ENCODE data around the gene OR9K2.
A peak's percentile ranks its signal among the peaks of the same experiment; 100 is the strongest.
"Not testable (repeated sequence)": the region's sequence is repeated elsewhere in the genome, so short reads cannot be mapped to it uniquely, and the experiment has no call there.

OR9K2 gene

GRCh38 chr12:55126106-55126505 is at the start of gene OR9K2:
Gene OR9K2 (plus strand): TSS chr12:55126406. CDS start chr12:55129835, 3,429 bp downstream.
- no peak for DNase-seq

GRCh38 chr12:55092579-55092978 is 33.6 kb upstream of the OR9K2 start:
- no peak for DNase-seq

GRCh38 chr12:55112378-55112875 is 13.8 kb upstream of the OR9K2 start:
- no peak for DNase-seq

GRCh38 chr12:55116152-55116551 is 10.1 kb upstream of the OR9K2 start:
- no peak for DNase-seq

- DNase-seq = no peak
Measured at GRCh38 chr12:55132816-55133215, 6.6 kb downstream of the OR9K2 start.

GRCh38 chr12:55142669-55143565 is 16.7 kb downstream of the OR9K2 start:
- peak; percentile 3 for DNase-seq

- no peak for DNase-seq
Measured at GRCh38 chr12:55143566-55143870, 17.3 kb downstream of the OR9K2 start.

GRCh38 chr12:55167010-55167640 is 40.9 kb downstream of the OR9K2 start:
- DNase-seq = not testable (repeated sequence)

GRCh38 chr12:55171445-55171844 is 45.2 kb downstream of the OR9K2 start:
- no peak for DNase-seq

- DNase-seq = not testable (repeated sequence)
Measured at GRCh38 chr12:55171846-55172245, 45.6 kb downstream of the OR9K2 start.

GRCh38 chr12:55172686-55173085 is 46.5 kb downstream of the OR9K2 start:
- no peak for DNase-seq

- no peak for DNase-seq
Measured at GRCh38 chr12:55173456-55173855, 47.2 kb downstream of the OR9K2 start.

Measured in NCI-H1694 treated with DMSO at 0.1 percent for 48 hours (cell line).